RWPE2 (cell line): ENCODE results near the gene KRT80.

Experiments
- ATAC-seq: fragments of 200-7000 bp; cut with Tn5 transposase; 3 replicates; pipeline ENCODE4 v1.9.1; 2021; ENCODE audit warnings: low read depth
- DNase-seq: peaks from one replicate; pipeline ENCODE4 v3.0.0-alpha.2; 2020; ENCODE audit warnings: low spot score
- H3K27ac ChIP-seq: fragments of 450-650 bp; 2 replicates; pipeline ENCODE4 v1.5.1; 2017; ENCODE audit warnings: mild to moderate bottlenecking; ENCODE audit not compliant: poor library complexity, severe bottlenecking
- H3K27me3 ChIP-seq: fragments of 250-450 bp; sonication (Bioruptor Pico); 2 replicates; pipeline ENCODE4 v1.5.1; 2021; ENCODE audit warnings: mild to moderate bottlenecking, moderate library complexity; ENCODE audit not compliant: insufficient read depth, poor library complexity, severe bottlenecking
- H3K36me3 ChIP-seq: fragments of 250-450 bp; sonication (Bioruptor Pico); 2 replicates; pipeline ENCODE4 v1.5.1; 2020; ENCODE audit warnings: low read depth, mild to moderate bottlenecking, moderate library complexity
- H3K4me1 ChIP-seq: fragments of 250-450 bp; sonication (Bioruptor Pico); 2 replicates; pipeline ENCODE4 v1.5.1; 2021; ENCODE audit warnings: mild to moderate bottlenecking, moderate library complexity; ENCODE audit not compliant: insufficient read depth, poor library complexity, severe bottlenecking
- H3K4me3 ChIP-seq: fragments of 250-450 bp; sonication (Bioruptor Pico); 2 replicates; pipeline ENCODE4 v1.5.1; 2021; ENCODE audit warnings: mild to moderate bottlenecking, moderate library complexity; ENCODE audit not compliant: severe bottlenecking
- H3K9me3 ChIP-seq: fragments of 250-450 bp; sonication (Bioruptor Pico); 2 replicates; pipeline ENCODE4 v1.5.1; 2021; ENCODE audit warnings: mild to moderate bottlenecking, moderate library complexity; ENCODE audit not compliant: severe bottlenecking
- TF ChIP-seq, protein P1 (sequence below): fragments of 450-650 bp; IDR thresholded peaks from one replicate; pipeline ENCODE4 v1.5.1; 2017; ENCODE audit warnings: mild to moderate bottlenecking, moderate library complexity; ENCODE audit not compliant: poor library complexity, severe bottlenecking

Gene KRT80

GRCh38 chr12:52179396-52179973 lies 12.3 kb downstream of the KRT80 start:
- Histone ChIP-seq H3K36me3 (peaks cover 6% of the 10 kb centered on the region; the same call in 1 of the 2 replicates), H3K4me1 (peaks cover 40% of the 10 kb centered on the region), H3K27ac (peak overlapping the region; percentile 91), H3K9me3 (no peaks in the 10 kb centered on the region), H3K27me3 (no peaks in the 10 kb centered on the region), H3K4me3 (no peak overlapping the region)
- ATAC-seq = no peak
- TF ChIP-seq, protein P1, sequence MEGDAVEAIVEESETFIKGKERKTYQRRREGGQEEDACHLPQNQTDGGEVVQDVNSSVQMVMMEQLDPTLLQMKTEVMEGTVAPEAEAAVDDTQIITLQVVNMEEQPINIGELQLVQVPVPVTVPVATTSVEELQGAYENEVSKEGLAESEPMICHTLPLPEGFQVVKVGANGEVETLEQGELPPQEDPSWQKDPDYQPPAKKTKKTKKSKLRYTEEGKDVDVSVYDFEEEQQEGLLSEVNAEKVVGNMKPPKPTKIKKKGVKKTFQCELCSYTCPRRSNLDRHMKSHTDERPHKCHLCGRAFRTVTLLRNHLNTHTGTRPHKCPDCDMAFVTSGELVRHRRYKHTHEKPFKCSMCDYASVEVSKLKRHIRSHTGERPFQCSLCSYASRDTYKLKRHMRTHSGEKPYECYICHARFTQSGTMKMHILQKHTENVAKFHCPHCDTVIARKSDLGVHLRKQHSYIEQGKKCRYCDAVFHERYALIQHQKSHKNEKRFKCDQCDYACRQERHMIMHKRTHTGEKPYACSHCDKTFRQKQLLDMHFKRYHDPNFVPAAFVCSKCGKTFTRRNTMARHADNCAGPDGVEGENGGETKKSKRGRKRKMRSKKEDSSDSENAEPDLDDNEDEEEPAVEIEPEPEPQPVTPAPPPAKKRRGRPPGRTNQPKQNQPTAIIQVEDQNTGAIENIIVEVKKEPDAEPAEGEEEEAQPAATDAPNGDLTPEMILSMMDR = no peak
- no peak for DNase-seq

DNA sequence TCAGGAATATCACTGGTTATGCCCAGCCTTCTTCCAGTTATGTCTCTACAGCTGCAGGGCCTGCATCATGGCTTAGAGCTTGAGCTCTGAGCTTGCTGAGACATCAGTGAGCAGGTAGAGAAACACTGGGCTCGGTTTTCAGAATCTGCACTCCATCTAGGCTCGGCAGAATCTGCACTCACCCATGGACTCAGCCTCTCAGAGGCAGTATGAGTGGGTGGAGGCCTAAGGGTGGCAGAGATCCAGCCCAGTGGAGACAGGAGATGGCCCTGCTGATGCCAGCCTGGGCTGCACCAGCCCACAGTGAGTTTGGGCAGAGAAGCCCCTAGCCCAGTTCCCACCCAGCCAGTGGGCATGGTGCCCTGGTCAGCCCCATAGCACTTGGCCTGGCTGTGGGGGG lies 12.8 kb downstream of the KRT80 start:
- Histone ChIP-seq H3K27ac (peak overlapping the region; percentile 91), H3K4me1 (peaks cover 40% of the 10 kb centered on the region)

GRCh38 chr12:52178443-52178842 lies 13.4 kb downstream of the KRT80 start:
- Histone ChIP-seq H3K27me3 (no peaks in the 10 kb centered on the region), H3K27ac (peak overlapping the region; percentile 91), H3K4me1 (peaks cover 36% of the 10 kb centered on the region), H3K4me3 (no peak overlapping the region), H3K36me3 (peaks cover 6% of the 10 kb centered on the region; the same call in 1 of the 2 replicates), H3K9me3 (no peaks in the 10 kb centered on the region)
- ATAC-seq = no peak
- no peak for DNase-seq
- TF ChIP-seq, protein P1 = no peak

More for the DNA sequence above, 12.8 kb downstream of the KRT80 start:
- no peaks in the 10 kb centered on the region for H3K27me3 ChIP-seq
- H3K9me3 ChIP-seq = no peaks in the 10 kb centered on the region
- H3K36me3 ChIP-seq = peaks cover 6% of the 10 kb centered on the region; the same call in 1 of the 2 replicates
- no peak for ATAC-seq
- no peak overlapping the region for H3K4me3 ChIP-seq
- TF ChIP-seq, protein P1 = no peak
- no peak for DNase-seq

DNA sequence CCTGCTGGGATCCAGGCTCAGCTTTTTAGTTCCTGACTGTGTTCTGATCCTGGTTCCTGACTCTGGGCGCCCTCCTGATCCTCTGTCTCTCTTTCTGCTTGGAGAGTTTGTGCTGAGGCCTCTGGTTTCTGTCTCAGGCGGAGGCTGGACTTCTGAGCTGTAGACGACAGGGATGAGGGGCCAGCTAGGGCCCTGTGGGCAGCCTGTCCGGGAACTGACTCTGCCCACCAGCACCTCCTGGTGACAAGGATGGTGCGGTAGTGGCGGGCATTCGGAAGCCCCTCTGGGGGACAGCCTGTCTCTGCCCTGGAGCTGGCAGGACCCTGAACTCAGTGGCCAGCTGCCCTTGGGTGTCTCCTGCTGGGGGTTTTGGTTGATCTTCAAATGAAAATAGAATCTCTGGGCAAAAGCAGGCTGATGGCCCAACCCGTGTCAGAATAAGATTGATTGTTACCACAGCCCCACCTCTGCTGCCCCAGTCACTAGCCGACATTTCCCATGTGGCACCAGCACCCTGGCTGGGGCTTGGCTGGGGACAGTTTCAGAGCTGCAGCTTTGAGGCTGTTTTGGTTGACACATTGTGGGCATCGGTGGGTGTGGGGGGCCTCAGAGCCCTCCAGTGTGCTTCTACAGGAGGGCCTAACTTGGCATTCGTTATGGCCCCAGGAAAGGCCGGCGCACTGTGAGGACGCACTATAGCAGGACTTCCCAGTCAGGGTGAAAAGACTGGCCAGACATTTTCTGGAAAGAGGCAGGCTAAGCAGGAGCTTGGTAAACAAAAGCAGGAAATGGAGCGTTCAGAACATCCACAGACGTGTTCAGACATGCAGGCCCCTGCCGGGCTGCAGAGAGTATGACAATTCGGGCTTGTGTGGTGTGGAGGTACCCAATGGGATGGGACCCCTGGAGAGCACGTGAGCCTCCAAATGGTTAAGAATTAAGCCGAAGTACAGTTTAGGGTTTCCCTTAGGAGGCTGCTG lies 16.2 kb downstream of the KRT80 start:
- TF ChIP-seq, protein P1 = no peak
- ATAC-seq = peak; percentile 81
- DNase-seq = peak; percentile 87
- Histone ChIP-seq H3K36me3 (peaks cover 6% of the 10 kb centered on the region; the same call in 1 of the 2 replicates), H3K27me3 (no peaks in the 10 kb centered on the region), H3K9me3 (no peaks in the 10 kb centered on the region), H3K4me1 (peaks cover 19% of the 10 kb centered on the region), H3K27ac (peak overlapping the region; percentile 91), H3K4me3 (no peak overlapping the region)
